Smooth muscle cell (in vitro differentiated cells): Measurements from ENCODE around the gene PATE3. TPM values are rescaled to one million over a fixed set of nuclear protein-coding genes. Genes with fewer than 3 reads are reported as not detected.

Experiments used
- DNase-seq: peaks from one replicate; lab custom pipeline; 2025; ENCODE audit not compliant: unreplicated experiment; lab: John Stamatoyannopoulos, UW
- H2AFZ ChIP-seq: fragments of 200-600 bp; sonication (generic); 2 replicates; pipeline ENCODE4 v1.6.0; 2016; ENCODE audit warnings: antibody characterized with exemption, low read depth, mild to moderate bottlenecking
- H3F3A ChIP-seq: fragments of 200-600 bp; sonication (generic); 2 replicates; pipeline ENCODE4 v1.6.0; 2017; ENCODE audit warnings: antibody characterized with exemption, low read depth
- H3K27ac ChIP-seq: fragments of 200-600 bp; sonication (generic); 2 replicates; pipeline ENCODE4 v1.5.1; 2016; ENCODE audit warnings: low read depth, mild to moderate bottlenecking
- H3K27me3 ChIP-seq: fragments of 200-600 bp; sonication (generic); 2 replicates; pipeline ENCODE4 v1.6.1; 2016; ENCODE audit warnings: low read depth, mild to moderate bottlenecking
- H3K36me3 ChIP-seq: fragments of 200-600 bp; sonication (generic); 2 replicates; pipeline ENCODE4 v1.5.1; 2016; ENCODE audit warnings: low read depth
- H3K4me1 ChIP-seq: fragments of 200-600 bp; sonication (generic); 2 replicates; pipeline ENCODE4 v1.5.1; 2016; ENCODE audit warnings: low read depth
- H3K4me2 ChIP-seq: fragments of 200-600 bp; sonication (generic); 2 replicates; pipeline ENCODE4 v1.6.0; 2016; ENCODE audit warnings: mild to moderate bottlenecking
- H3K4me3 ChIP-seq: fragments of 200-600 bp; sonication (generic); 2 replicates; pipeline ENCODE4 v1.5.1; 2016; ENCODE audit warnings: mild to moderate bottlenecking
- H3K79me2 ChIP-seq: fragments of 200-600 bp; sonication (generic); 2 replicates; pipeline ENCODE4 v1.6.0; 2016; ENCODE audit warnings: low read depth, mild to moderate bottlenecking
- H3K9ac ChIP-seq: fragments of 200-600 bp; sonication (generic); 2 replicates; pipeline ENCODE4 v1.6.0; 2016; ENCODE audit warnings: low read depth
- H3K9me3 ChIP-seq: fragments of 200-600 bp; sonication (generic); replicated peaks from 2 replicates; pipeline ENCODE4 v1.5.1; 2016; ENCODE audit warnings: low read depth
- H4K20me1 ChIP-seq: fragments of 200-600 bp; sonication (generic); 2 replicates; pipeline ENCODE4 v1.6.0; 2016; ENCODE audit warnings: low read depth
- WGBS: methylation state at CpG from one replicate; pipeline ENCODE4 v1.1.7; 2016; ENCODE audit warnings: low lambda C conversion rate; 5-methylcytosine and 5-hydroxymethylcytosine counted together
- polyA plus RNA-seq: library from polyadenylated mRNA; unstranded; fragments of >200 nt; fragmentation: Nextera tagmentation; extraction: Ambion mirVana; gene quantifications from 2 replicates; pipeline ENCODE4 v1.2.1, GENCODE V29; 2016
- total RNA-seq: library from RNA; depleted of rRNA; stranded (reverse); fragments of >200 nt; gene quantifications from 2 replicates; pipeline ENCODE4 v1.2.3, GENCODE V29; 2014
- TF ChIP-seq, protein P1 (sequence below): fragments of 200-600 bp; sonication (generic); IDR thresholded peaks from 2 replicates; pipeline ENCODE4 v1.5.1; 2017; ENCODE audit warnings: borderline replicate concordance, mild to moderate bottlenecking, antibody characterized with exemption; ENCODE audit not compliant: insufficient read depth, poor library complexity, severe bottlenecking

The PATE3 gene
- total and polyA plus RNA-seq, 2 experiments from 2014 or later, result not detected

DNA sequence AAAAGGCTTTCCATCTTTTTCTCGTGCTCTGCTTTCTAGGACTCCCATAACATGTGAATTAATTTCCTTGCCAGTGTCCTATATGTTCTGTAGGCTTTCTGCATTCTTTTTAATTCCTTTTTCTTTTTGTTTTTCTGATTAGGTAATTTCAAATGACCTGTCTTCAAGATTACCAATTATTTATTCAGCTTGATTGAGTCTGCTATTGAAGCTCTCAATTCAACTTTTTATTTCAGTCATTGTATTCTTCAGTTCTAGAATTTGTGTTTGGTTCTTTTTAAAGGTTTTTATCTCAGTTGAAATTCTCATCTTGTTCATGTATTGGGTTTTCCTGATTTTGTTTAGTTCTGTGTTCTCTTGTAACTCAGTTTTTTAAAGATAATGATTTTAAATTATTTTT lies 14.5 kb downstream of the PATE3 start:
- TF ChIP-seq, protein P1, sequence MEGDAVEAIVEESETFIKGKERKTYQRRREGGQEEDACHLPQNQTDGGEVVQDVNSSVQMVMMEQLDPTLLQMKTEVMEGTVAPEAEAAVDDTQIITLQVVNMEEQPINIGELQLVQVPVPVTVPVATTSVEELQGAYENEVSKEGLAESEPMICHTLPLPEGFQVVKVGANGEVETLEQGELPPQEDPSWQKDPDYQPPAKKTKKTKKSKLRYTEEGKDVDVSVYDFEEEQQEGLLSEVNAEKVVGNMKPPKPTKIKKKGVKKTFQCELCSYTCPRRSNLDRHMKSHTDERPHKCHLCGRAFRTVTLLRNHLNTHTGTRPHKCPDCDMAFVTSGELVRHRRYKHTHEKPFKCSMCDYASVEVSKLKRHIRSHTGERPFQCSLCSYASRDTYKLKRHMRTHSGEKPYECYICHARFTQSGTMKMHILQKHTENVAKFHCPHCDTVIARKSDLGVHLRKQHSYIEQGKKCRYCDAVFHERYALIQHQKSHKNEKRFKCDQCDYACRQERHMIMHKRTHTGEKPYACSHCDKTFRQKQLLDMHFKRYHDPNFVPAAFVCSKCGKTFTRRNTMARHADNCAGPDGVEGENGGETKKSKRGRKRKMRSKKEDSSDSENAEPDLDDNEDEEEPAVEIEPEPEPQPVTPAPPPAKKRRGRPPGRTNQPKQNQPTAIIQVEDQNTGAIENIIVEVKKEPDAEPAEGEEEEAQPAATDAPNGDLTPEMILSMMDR, result no peak
- no peaks in the 10 kb centered on the region for H3F3A ChIP-seq
- no peak overlapping the region for H3K4me3 ChIP-seq
- no peaks in the 10 kb centered on the region for H4K20me1 ChIP-seq
- no peaks in the 10 kb centered on the region for H3K36me3 ChIP-seq
- H3K27me3 ChIP-seq, result no peaks in the 10 kb centered on the region
- DNase-seq, result no peak
- H3K79me2 ChIP-seq, result no peaks in the 10 kb centered on the region
- WGBS, result 89% methylated on average over 1 of the region's 1 CpG
- H3K4me1 ChIP-seq, result no peaks in the 10 kb centered on the region
- no peak overlapping the region for H3K9ac ChIP-seq
- peaks cover 6% of the 10 kb centered on the region for H3K9me3 ChIP-seq
- no peak overlapping the region for H2AFZ ChIP-seq
- no peak overlapping the region for H3K4me2 ChIP-seq
- H3K27ac ChIP-seq, result no peak overlapping the region

DNA sequence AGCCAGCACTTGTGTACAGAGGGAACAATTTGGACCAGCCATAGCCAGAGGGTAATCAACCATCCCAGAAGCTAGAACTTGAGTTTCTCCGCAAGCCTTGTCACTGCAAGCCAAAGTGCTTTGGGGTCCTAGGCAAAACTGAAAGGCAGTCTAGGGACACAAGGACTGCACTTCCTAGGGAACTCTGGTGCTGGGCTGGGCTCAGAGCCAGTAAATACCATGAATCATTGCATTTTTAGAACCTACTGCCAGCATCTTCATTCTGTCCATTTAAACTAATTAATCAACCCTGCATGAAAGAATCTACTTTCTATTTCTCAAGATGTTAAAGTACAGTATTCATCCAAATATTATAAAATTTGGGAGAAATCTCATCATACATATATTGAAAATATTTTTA lies 20.0 kb downstream of the PATE3 start:
- no peak overlapping the region for H3K9ac ChIP-seq
- no peaks in the 10 kb centered on the region for H3K4me1 ChIP-seq
- H3K27ac ChIP-seq, result no peak overlapping the region
- 94% methylated on average over 1 of the region's 1 CpG for WGBS
- no peaks in the 10 kb centered on the region for H3F3A ChIP-seq
- H4K20me1 ChIP-seq, result no peaks in the 10 kb centered on the region
- no peaks in the 10 kb centered on the region for H3K9me3 ChIP-seq
- TF ChIP-seq, protein P1, result no peak
- DNase-seq, result no peak
- H3K4me3 ChIP-seq, result no peak overlapping the region
- H3K27me3 ChIP-seq, result no peaks in the 10 kb centered on the region
- no peak overlapping the region for H3K4me2 ChIP-seq
- H3K79me2 ChIP-seq, result no peaks in the 10 kb centered on the region
- H3K36me3 ChIP-seq, result no peaks in the 10 kb centered on the region
- no peak overlapping the region for H2AFZ ChIP-seq

DNA sequence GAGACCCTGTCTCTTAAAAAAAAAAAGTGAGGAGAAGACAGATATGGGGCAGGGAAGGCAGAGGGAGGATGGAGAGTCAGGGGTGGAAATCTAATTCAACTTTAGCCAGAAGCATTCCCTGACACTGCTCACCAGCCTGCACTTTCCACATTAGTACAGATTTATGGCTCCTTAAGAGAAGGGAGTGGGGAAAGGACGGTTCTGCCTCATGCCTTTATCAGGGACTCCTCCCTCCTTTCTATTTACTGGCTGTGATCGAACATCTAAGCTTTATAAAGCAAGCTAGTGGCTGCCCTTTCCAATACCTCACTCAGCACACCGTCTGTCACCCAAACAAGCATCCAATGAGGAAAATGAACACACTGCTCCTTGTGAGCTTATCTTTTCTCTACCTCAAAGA lies 45.1 kb downstream of the PATE3 start, which contains the start of gene PATE4:
Gene PATE4, plus strand, starts transcription at position 301 of the 400 bp plus-strand sequence. Its CDS starts 44 bp downstream, at position 345.
- Histone ChIP-seq H3K79me2 (no peaks in the 10 kb centered on the region), H2AFZ (no peak within 1 kb of the TSS), H3K36me3 (no peaks in the 10 kb centered on the region), H3K4me3 (no peak within 1 kb of the TSS), H3K4me1 (no peaks in the 10 kb centered on the region), H3K9ac (no peak within 1 kb of the TSS), H3K4me2 (no peak within 1 kb of the TSS), H3K27me3 (no peaks in the 10 kb centered on the region), H3K9me3 (no peaks in the 10 kb centered on the region), H3K27ac (no peak within 1 kb of the TSS), H4K20me1 (no peaks in the 10 kb centered on the region), H3F3A (no peaks in the 10 kb centered on the region)
- WGBS, result 64% methylated on average over 3 of the region's 3 CpGs
- TF ChIP-seq, protein P1, result no peak
- DNase-seq, result no peak

DNA sequence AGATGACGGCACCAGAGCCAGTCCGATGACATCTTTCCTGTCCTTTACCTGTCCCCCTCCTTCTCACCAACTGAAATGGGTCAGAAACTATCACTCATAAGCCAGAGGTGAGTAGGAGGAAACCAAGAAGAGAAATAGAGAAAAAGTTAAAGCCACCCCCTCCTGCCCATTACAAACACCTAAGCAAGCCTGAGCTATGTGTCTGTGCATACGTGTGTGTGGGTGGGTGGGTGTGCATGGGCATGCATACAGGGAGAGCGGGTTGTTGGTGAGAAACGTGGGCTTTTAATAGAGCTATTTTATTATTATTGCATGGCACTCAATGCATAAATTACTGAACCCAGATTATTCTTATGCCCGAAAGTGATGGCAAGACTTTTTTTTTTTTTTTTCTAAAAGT lies 47.8 kb downstream of the PATE3 start:
- no peak overlapping the region for H3K9ac ChIP-seq
- no peak overlapping the region for H3K27ac ChIP-seq
- no peaks in the 10 kb centered on the region for H3F3A ChIP-seq
- H4K20me1 ChIP-seq, result no peaks in the 10 kb centered on the region
- H3K4me2 ChIP-seq, result no peak overlapping the region
- no peak overlapping the region for H3K4me3 ChIP-seq
- H3K79me2 ChIP-seq, result no peaks in the 10 kb centered on the region
- no peaks in the 10 kb centered on the region for H3K27me3 ChIP-seq
- H3K4me1 ChIP-seq, result no peaks in the 10 kb centered on the region
- H3K36me3 ChIP-seq, result no peaks in the 10 kb centered on the region
- DNase-seq, result no peak
- WGBS, result 76% methylated on average over 6 of the region's 6 CpGs
- no peak overlapping the region for H2AFZ ChIP-seq
- no peaks in the 10 kb centered on the region for H3K9me3 ChIP-seq
- TF ChIP-seq, protein P1, result no peak
